ENCODE results near the gene ACSL1.
A peak's percentile ranks its signal among the peaks of the same experiment; 100 is the strongest.

Gene ACSL1

DNA sequence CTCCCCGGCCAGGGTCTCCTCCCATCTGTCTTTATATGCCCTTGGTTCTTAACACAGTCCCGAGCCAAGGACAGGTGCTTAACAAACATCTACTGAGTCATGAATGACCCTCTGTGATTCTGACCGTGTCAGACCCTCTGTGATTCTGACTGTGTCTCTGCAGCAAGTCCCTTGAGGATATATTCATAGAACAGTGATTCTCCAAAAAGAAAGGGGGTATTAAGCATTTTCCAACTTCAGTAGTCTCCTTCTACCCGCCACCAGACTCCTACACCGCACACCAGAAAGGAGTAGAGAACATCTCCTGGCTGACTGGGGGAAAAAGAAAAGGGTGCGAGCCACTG, 13.6 kb downstream of the ACSL1 start:
- no peak for DNase-seq (ENCODE audit: low spot score)

DNA sequence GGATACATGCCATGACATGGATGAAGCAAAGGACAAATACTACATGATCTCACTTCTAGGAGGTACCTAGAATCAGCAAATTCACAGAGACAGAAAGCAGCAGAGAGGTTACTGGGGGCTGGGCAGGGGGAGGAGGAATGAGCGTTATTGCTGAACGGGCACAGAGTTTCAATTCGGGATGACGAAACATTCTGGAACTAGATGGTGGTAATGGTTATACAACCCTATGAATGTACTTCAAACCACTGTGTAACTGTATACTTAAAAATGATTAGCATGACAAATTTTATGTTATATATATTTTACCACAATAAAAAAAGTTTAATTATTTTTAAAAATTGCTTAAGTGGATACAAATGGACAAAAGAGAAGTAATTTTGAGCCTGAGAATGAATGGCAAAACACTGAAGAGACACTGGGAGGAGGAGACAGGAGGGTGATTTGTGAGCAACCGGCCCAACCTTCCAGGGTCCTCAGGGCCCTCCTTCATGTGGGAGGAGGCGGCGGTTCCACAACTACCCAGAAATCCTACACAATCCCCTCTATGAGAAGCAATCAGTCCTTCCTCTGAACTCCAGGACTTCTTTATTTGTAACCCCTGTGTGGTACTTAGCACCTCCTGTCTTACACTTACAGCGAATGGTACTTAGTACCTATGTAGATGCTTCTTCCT, 14.1 kb downstream of the ACSL1 start:
- no peak for DNase-seq (ENCODE audit: low spot score)

DNA sequence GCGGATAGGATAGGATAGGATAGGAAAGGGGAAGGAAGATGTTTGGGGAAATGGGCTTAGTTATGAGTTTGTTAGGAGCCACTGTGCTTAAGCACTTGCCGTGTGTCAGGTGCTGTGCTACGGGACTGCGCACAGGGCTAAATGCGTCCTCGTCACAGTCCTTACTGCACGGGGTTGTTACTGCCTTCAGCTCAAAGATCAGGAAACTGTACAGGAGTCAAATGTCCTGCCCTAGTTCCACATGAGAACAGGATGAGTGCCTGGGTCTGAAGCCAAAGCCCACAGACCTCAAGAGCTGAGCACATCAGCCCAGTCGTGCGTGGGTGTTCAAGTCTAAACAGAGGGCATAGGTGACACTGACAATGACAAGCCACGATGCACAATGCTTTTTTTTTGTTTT, 15.0 kb downstream of the ACSL1 start:
- DNase-seq (ENCODE audit: low spot score): no peak

DNA sequence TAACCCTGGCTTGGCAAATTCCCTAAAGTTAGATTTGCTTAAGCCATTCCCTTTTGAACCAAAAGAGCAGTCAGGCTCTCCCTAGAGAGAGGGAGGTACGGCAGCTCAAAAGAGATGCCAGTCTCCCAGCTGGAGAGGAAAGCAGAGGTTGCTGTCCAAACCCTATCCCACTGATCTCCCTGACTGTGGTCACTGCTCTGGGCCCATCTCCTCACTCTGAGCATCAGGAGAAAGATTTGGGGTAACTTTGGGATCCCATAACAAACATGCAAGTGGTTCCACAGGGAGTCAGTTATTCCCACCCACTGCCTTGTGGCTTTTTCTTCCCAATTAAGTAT, 17.1 kb downstream of the ACSL1 start:
- DNase-seq (ENCODE audit: low spot score): no peak

DNA sequence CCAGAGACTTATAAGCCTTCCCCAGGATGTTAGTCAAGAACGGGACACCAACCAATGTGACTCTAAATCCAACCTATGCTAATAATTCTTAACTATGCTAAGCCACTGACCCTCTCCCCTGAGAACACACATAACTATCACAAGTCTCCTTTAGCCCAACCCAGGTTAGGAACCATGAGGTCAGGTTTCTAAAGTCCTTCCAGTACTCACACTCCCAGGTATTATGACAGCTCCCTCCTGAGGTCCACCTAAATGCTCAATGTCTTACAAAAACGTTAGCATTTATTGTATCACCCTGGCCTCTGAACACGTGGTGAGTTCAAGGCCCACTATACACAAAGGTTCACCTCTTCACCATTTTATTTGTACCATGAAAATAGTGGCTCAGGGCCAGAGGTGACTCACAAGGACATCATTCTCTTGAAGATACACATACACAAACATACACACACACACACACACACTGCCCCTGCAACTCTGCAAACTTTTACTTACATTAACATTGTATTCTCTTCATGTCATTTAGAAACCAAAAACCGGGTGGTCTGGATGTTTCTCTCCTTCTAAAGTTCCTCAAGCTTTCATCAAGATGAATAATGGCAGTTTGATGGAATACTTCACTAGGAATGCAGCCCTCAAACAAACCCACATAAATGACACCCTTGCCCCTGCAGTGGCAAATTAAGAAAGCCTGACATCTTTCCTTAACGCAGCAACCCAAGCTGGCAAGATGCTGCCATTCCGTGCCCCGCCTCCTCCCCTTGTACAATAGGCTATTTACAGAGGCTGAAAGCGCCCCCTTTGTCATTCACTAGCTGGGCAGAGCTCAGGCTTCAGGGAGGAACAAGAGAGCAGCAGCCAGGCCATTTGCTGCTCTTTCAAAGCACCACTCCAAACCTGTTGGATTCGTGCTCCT, 17.7 kb downstream of the ACSL1 start:
- no peak for DNase-seq (ENCODE audit: low spot score)

DNA sequence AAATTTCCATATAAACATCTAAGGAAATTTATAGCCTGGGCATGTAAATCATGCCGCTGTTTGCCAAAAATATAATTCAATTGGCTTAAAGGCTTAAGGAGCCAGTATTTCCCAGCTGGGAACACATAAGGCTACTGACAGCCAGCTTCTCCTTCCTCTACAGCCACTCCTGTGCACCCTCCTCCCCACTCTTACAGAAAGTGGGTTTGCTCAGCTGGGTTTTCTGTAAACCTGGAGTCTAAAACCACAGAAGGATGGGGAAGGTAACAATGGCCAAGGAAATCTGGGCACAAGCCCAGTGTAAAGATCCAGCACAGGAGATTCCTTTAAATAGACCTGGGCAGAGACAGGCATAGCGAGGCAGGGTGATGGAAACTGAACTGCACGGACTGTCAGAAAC, 18.5 kb downstream of the ACSL1 start:
- no peak for DNase-seq (ENCODE audit: low spot score)

DNA sequence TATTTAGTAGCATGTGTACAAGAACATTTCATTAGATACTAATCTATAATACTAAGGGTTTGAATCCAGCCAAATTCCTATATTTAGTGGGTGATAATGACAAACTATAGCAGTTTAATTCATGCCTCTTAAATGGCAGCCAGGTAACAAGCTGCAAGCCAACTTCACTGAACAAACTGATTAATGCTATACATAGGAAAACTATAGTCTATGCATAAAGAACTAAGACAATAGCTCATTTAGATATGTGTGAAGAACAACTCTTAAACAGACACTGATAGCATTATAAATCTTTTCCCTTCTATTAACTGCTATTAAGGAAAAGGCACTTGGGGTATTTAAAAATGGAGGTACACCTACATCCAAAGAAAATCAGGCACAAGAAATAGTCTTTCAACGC, 19.1 kb downstream of the ACSL1 start:
- DNase-seq (ENCODE audit: low spot score): no peak

DNA sequence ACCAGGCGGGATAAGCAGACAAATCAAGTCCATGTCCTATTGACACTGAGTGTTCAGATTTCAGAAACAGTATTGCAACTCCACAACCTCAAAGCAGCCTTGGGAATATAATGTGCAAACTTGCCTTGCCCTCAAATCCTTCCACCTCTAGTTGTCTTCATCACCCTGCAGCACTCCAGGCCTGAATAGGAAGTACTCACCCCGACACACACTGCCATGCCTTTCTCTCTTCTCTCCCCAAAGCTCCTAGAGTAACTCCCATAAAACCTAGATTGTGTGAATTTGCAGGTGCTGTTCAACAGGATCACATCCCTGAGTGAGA, 19.6 kb downstream of the ACSL1 start:
- DNase-seq (ENCODE audit: low spot score): no peak

DNA sequence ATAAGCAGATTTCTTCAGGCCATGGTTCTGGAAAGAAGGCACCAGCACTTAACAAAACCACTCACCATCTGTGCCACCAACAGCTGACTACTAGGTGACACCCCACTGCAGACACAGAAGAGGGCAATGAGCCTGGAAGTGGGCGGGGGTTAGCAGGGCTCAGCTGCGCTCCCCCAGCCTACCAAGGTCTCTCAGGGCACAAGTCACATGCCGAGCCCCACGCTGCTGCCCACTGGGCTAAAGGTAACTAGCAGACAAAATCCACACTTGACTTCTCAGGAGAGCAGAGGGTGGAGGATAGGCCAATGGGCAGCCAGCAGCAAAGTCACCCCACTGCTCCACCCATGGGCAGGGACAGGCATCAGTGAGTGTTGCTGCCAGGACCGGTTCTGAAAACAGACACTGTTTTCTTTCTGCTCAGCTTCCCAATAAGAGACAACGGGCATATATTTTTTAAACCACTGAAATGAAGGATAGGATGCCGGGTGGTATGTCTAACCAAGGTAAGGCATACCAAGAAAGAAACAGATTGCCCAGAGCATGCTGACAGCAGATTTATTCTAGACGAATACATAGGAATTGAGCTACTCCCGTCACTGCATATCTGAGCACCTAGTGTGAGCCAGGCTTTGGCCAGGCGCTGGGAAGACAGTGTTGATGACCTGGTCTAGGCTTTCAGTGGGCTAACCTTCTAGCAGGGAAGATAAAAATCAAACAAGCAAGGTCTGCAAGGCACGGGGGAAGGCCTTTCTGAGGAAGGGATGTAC, 20.1 kb downstream of the ACSL1 start:
- no peak for DNase-seq (ENCODE audit: low spot score)

DNA sequence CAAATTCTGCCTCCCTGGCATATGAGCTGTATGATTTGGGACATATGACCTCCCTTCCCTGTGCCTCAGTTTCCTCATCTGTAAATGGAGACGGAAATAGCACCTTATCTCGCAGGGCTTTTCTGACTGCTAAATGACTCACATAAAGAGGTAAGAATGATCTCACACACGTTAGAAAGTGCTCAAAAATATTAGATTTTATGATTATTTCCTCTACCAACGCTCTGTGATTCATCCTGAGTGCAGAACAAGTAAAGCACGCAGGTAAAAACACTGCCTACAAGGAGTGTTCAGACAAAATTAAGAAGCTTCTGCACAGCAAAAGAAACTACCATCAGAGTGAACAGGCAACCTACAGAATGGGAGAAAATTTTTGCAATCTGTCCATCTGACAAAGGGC, 21.1 kb downstream of the ACSL1 start:
- DNase-seq (ENCODE audit: low spot score): no peak

DNA sequence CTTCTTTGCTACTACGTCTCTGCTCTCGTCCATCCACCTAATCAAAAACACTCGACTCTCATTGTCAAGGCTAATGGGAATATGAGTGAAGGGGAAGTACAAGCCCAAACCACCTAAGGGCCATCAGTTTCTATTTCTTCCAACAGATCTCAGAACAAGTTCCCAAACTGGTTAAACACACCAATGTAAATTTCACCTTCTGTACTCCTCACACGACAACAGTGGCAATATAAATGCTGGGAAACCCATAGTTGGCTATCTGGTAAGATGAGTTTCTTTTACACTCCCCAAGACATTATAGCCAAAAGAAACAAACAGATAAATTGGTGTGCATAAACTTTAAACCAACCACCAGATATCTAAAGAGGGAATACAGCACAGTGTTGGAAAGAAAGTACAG, 21.9 kb downstream of the ACSL1 start:
- no peak for DNase-seq (ENCODE audit: low spot score)

DNA sequence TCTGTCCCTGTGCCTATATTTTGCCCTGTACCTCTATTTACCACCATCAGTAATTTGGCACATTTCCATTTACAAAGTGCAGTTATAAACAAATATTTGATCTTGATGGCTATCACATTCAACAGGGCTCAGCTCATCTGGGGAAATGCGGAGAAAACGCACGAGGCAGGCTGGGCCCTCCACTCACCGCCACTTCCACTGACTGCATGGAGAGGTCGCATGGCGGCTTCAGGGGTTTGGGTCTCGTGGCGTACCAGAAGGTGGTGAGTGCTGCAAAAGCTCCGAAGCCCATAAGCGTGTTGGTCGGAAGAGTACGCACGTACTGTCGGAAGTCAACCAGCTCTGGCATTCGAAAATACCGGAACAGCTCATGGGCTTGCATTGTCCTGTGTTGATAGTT, 22.6 kb downstream of the ACSL1 start:
- DNase-seq (ENCODE audit: low spot score): no peak

DNA sequence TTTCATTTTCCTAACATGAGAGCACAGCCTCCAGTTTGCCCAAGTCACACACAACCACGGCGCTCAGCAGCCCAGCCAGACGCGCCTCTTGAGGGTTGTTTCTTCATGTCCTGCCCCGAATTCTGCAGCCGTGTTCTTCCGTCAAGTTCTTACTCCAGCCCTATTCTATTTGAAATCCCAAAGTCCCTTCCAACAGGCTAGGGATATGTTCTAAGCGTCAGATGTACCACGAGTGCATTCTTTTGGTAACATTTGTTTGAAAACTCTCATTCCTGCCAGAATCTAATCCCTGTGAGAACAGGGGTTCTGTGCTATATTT, 23.1 kb downstream of the ACSL1 start:
- DNase-seq (ENCODE audit: low spot score): no peak

DNA sequence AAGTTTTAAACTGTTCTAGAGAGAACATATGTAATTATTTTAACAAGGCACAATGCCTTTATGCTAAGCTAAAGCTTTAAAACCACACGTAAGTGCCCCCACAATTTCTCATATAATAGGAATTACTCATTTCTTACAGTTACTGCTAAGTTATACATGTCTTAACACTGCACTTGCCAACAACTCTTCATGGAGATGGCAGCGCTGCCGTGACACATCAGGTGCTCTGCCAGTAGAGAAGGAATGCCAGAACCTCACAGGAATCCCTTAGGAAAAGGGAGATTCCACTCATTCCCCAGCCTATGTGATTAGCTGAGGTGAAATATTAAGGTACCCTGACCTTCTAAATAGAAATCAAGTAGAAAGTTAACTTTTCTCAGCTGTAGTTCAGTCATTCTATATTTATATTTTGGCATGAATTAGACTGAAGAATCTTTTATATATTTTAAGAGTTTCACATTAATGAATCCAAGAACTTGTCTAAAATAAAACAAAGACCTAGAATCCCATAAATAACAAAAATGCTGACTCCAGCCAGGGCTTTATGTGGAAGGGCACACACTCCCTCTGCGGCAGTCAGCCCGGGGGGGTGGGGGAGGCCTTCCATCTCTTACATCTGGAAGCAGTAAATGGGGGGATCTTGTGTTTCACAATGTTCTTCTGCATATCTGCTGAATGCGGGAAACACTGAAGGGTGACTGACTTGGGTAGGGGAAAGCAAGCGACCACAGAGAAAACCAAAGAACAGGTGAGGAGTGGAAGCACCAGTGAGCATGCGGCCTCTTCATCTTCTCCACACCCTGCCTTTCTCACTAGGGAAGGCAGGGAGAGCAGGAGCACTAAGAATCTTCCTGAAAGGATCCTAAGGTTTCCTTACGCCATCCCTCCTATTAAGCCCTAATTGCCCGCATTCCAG, 23.7 kb downstream of the ACSL1 start:
- no peak for DNase-seq (ENCODE audit: low spot score)

DNA sequence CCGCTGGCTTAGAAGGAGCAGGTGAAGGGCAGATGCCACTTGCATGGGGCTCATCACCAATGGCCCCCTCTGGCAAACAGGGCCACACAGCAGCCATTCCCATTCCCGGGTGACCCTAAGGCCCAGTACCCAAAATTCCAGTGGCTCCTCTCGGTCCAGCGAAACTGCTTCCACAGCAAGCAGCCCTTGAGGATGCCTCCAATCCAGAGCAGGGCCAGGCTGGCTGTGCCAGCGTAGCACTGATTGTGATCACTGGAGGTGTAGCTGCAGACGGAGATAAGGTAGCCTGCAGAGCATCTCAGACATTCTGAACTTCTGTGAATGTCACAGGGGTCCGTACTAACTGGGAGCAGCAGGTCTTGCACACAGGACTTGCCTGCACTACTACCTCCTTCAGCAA, 27.3 kb downstream of the ACSL1 start:
- no peak for DNase-seq (ENCODE audit: low spot score)

DNA sequence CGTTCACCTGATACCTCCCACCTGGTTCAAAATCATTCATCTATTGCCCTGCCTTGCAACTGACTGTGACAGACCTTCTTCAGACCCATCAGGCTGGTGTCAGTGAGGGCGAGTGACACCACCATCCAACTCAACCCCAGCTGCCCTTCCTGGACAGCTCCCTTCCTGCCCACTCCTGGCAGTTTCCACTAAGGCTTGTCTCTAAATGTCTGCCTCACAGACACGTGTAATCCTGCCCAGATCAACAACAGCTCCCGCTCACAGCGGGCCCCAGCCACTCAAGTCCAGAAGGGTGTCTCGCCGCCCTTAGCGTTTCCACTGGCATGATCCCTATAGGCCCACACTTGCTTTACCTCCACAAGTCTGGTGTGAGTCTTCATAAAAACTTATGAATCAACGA, 28.9 kb downstream of the ACSL1 start:
- DNase-seq (ENCODE audit: low spot score): no peak

DNA sequence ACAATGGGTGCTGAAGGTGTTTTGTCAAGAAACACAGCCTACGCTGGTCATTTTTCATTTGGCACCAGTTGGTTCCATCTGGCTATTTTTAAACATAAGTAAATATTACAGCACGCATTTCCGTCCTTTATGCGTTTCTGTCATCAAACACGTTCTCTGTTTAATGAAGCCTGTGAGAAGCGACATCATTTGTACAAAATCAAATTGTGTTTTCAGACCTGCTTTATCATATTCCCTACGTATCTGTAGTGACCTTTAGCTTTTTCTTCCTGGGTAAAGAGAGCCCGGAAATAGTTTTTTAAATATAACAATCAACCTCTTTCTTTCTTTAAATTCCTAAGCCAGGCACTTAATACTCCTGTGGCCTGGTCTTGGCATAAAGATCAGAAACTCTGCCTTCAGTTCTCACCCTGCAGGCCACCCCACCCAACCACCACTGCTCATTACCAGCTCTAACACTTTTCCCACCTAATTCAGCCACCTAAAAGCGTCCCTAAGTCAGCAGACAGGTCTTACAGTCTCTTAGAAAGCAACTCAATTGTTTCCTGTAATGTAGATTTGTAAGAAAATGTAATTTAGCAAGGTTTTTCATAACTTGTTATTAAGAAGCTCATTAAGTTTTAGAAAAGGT, 30.4 kb downstream of the ACSL1 start:
- no peak for DNase-seq (ENCODE audit: low spot score)

DNA sequence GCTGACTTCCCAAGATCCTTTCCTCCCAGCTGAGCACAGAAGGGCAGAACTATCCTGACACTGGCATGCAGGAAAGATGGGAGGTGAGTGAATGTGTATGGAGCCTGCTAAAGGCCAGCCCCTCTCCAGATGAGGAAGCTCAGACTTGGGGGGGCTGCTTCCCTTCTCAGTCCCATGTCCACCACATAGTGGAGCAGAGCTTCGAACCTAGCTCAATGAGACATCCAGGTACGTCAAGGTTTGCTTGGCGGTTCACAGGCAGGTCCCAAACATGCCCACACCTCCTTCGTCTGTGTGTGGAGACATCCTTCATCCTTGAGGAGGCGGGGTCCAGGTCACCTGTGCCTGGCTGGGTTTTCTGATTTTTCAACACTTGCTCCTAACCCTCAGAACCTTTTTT, 31.3 kb downstream of the ACSL1 start:
- no peak for DNase-seq (ENCODE audit: low spot score)

DNA sequence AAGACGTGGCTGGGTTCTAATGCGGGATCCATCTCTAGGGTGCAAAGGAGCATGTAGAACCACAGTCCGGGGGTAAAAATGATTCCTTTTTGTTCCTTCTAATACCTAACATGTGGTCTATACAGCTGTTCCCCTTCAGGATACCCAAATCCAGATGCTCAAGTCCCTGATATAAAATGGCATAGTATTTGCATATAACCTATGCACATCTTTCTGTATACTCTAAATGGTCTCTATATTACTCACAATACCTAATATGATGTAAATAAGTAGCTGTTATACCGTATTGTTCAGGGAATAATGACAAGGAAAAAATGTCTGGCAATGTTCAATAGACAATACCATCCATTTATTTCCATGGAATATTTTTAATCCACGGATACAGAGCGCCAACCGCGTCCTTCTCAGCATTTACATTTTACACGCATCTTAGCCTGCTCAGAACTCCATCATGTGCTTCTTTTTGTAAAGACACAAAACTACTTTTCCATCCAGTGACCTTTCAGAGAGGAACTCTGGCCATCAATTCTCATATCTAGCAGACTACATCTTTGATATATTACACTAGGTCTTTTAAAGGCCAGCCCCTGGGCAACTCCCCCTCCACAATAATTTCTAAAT, 31.9 kb downstream of the ACSL1 start:
- DNase-seq (ENCODE audit: low spot score): no peak

DNA sequence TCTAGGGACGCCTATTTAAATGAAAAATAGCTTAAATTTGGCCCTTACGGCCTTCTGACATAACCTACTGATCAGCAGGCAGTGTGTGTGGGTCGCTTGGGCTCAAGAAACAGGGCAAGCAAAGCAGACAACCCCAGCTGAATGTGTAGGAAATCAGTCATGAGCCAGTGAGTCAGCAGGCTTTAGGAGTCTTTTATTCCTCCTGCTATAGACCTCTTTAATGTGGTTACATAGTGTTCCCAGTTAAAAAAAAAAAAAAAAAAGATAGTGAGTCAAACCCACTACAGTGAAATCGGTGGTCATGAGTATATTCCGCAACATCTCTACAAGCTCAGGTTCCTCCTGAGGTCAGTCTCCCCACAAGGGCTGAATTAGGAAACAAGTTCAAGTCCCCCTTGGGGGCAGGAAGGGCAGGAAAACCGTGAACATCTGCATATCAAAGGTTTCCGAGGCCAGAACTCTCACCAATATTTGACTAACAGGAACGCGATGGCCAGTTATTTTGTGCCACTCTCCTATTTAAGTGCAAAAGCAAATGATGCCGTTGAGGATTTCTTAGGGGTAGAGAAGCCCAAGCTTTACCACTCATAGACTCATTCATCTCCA, 32.7 kb downstream of the ACSL1 start:
- DNase-seq (ENCODE audit: low spot score): peak; percentile 50

DNA sequence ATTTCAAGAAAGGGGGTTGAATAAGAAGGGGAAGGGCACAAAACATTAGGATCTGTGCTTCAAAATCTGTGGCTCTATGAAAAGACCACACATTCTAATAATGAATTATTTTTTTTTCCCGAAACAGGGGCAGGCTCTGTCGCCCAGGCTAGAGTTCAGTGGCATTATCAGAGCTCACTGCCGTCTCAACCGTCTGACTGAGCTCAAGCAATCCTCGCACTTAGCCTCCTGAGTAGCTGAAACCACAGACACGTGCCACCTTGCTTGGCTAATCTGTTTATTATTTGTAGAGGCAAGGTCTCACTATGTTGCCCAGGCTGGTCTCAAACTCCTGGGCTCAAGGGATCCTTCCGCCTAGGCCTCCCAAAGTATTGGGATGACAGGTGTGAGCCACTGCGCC, 33.4 kb downstream of the ACSL1 start:
- DNase-seq (ENCODE audit: low spot score): no peak

Data from CD4-positive, alpha-beta T cell treated with Interleukin-15 for 4 hours (primary cell).